OCI-LY7 (cell line): ENCODE measurements around the gene SLC25A20. TPM values are rescaled to one million over a fixed set of nuclear protein-coding genes. Genes with fewer than 3 reads are reported as not detected.

ENCODE experiments used
- BruUV-seq: library from RNA; stranded (reverse); fragments of 400-500 nt; replicated peaks from 2 replicates; lab custom pipeline; 2021; lab: Mats Ljungman, UMichigan
- CTCF ChIA-PET: fragments of 300-600 bp; sonication (Branson Sonifier 250); formaldehyde crosslinking; loops from one replicate; lab custom pipeline; 2022; ENCODE audit warnings: antibody characterized with exemption; ENCODE audit not compliant: unreplicated experiment; lab: Charles Lee
- POLR2A ChIA-PET: fragments of 300-600 bp; sonication (Branson Sonifier 250); formaldehyde crosslinking; loops from one replicate; lab custom pipeline; 2022; ENCODE audit warnings: antibody characterized with exemption; lab: Charles Lee
- DNase-seq: peaks from one replicate; pipeline ENCODE4 v3.0.0-alpha.2; 2015; ENCODE audit warnings: low spot score
- H2AFZ ChIP-seq: fragments of 200-600 bp; sonication (generic), shearing (Covaris generic); 2 replicates; pipeline ENCODE4 v1.6.1; 2014; ENCODE audit warnings: mild to moderate bottlenecking, antibody characterized with exemption, low read length, moderate library complexity
- H3K27ac ChIP-seq: fragments of 200-600 bp; sonication (generic); 2 replicates; pipeline ENCODE4 v1.5.1; 2014; ENCODE audit warnings: mixed run types, low read depth, mild to moderate bottlenecking, moderate library complexity, low read length, inconsistent platforms; ENCODE audit not compliant: poor library complexity, severe bottlenecking
- H3K36me3 ChIP-seq: fragments of 200-600 bp; sonication (generic); 2 replicates; pipeline ENCODE4 v1.6.1; 2014; ENCODE audit warnings: mild to moderate bottlenecking, antibody characterized with exemption, low read length, moderate library complexity, mixed read lengths; ENCODE audit not compliant: insufficient read depth
- H3K4me1 ChIP-seq: fragments of 200-600 bp; sonication (generic); 2 replicates; pipeline ENCODE4 v1.5.1; 2014; ENCODE audit warnings: mild to moderate bottlenecking, low read length; ENCODE audit not compliant: insufficient read depth, poor library complexity, severe bottlenecking
- H3K4me2 ChIP-seq: fragments of 200-600 bp; sonication (generic); 2 replicates; pipeline ENCODE4 v1.6.1; 2014; ENCODE audit warnings: mild to moderate bottlenecking, low read length
- H3K4me3 ChIP-seq: fragments of 200-600 bp; sonication (generic); 2 replicates; pipeline ENCODE4 v1.5.1; 2014; ENCODE audit warnings: mild to moderate bottlenecking, low read depth, low read length; ENCODE audit not compliant: poor library complexity, severe bottlenecking
- H3K79me2 ChIP-seq: fragments of 200-600 bp; sonication (generic); 2 replicates; pipeline ENCODE4 v1.6.1; 2016; ENCODE audit warnings: low read depth, mild to moderate bottlenecking, low read length, moderate library complexity, mixed read lengths; ENCODE audit not compliant: insufficient read depth
- H3K9me2 ChIP-seq: fragments of 200-600 bp; sonication (generic); 2 replicates; pipeline ENCODE4 v1.6.1; 2016; ENCODE audit warnings: mild to moderate bottlenecking, low read length, mixed read lengths; ENCODE audit not compliant: insufficient read depth
- H3K9me3 ChIP-seq: fragments of 200-600 bp; sonication (generic); 2 replicates; pipeline ENCODE4 v1.6.1; 2014; ENCODE audit warnings: mild to moderate bottlenecking, mixed run types, low read length, mixed read lengths
- H4K20me1 ChIP-seq: fragments of 200-600 bp; sonication (generic); 2 replicates; pipeline ENCODE4 v1.6.1; 2014; ENCODE audit warnings: mild to moderate bottlenecking, antibody characterized with exemption, low read length, moderate library complexity, mixed read lengths; ENCODE audit not compliant: insufficient read depth
- EZH2phosphoT487 ChIP-seq: fragments of 200-600 bp; sonication (generic); IDR thresholded peaks from 2 replicates; pipeline ENCODE4 v1.6.1; 2018; ENCODE audit warnings: low read depth, borderline replicate concordance, mild to moderate bottlenecking, mixed run types, antibody characterized with exemption, low read length, moderate library complexity, mixed read lengths
- intact Hi-C: fragments of 100-400 bp; cut with micrococcal nuclease; formaldehyde crosslinking; loops from one replicate; pipeline ENCODE4 v1.10.0; 2022; ENCODE audit not compliant: unreplicated experiment
- total RNA-seq, 2 experiments: library from RNA; depleted of rRNA in 1 of 2; stranded (reverse); fragments of >200 nt in 1 of 2; shearing (Covaris generic) in 1 of 2; gene quantifications; 2 replicates each; pipeline ENCODE4 v1.2.3, GENCODE V29; 2014 to 2022
- TF ChIP-seq, protein P1 (sequence below): fragments of 200-600 bp; sonication (generic); conservative IDR thresholded peaks from 2 replicates; pipeline ENCODE4 v1.5.1; 2014; ENCODE audit warnings: mild to moderate bottlenecking, antibody characterized with exemption, low read length, moderate library complexity, mixed read lengths

Gene SLC25A20
- total RNA-seq, 2 experiments from 2014 or later, result 19.1 to 20.9 TPM

DNA sequence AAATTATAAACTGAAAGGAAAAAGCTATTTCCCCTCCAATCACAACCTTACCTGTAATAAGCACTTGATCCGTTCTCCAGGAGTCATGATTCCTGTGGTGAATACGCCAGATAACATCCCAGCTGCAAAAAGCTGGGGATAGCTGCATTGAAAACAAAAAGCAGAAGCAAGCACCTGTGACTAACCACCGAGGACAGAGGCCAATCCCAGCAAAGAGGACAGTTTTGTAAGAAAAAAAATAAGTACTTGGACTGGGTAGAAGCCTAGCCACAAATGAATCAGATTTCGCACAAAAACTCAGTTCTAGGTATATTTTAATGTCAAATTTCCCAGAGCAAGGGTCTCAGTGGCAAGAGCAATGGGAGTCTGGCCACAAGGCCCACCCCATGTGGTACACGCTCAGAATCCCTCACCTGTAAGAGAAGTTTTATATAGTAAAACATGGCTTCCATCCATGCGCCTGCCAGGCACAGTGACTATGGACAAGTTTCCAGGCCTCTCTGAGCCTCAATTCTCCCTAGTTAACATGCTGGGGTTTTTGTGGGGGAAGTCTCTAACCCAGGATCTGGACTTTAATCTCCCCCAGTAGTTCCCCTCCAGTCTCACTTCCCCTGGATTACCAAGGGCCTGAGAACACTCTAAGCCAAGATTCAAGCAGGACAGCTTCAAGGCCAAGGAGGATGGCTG, 19.2 kb downstream of the SLC25A20 start:
- no peak overlapping the region for H3K27ac ChIP-seq
- intact Hi-C loops, result no loop called here
- no peaks in the 10 kb centered on the region for H3K79me2 ChIP-seq
- ChIA-PET CTCF (no interaction called here), POLR2A (interaction anchor here (0.6 kb wide), 1 partner anchor 210 kb away, joined by 3 read pairs; no protein-coding TSS in a partner anchor)
- BruUV-seq, result no TSS peak
- H3K4me1 ChIP-seq, result no peaks in the 10 kb centered on the region
- H2AFZ ChIP-seq, result no peak overlapping the region
- DNase-seq, result no peak
- H3K4me3 ChIP-seq, result no peak overlapping the region
- no peaks in the 10 kb centered on the region for H3K9me2 ChIP-seq
- no peaks in the 10 kb centered on the region for H4K20me1 ChIP-seq
- TF ChIP-seq, protein P1, sequence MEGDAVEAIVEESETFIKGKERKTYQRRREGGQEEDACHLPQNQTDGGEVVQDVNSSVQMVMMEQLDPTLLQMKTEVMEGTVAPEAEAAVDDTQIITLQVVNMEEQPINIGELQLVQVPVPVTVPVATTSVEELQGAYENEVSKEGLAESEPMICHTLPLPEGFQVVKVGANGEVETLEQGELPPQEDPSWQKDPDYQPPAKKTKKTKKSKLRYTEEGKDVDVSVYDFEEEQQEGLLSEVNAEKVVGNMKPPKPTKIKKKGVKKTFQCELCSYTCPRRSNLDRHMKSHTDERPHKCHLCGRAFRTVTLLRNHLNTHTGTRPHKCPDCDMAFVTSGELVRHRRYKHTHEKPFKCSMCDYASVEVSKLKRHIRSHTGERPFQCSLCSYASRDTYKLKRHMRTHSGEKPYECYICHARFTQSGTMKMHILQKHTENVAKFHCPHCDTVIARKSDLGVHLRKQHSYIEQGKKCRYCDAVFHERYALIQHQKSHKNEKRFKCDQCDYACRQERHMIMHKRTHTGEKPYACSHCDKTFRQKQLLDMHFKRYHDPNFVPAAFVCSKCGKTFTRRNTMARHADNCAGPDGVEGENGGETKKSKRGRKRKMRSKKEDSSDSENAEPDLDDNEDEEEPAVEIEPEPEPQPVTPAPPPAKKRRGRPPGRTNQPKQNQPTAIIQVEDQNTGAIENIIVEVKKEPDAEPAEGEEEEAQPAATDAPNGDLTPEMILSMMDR, result no peak
- no peak for TF ChIP-seq EZH2phosphoT487
- H3K36me3 ChIP-seq, result peaks cover 9% of the 10 kb centered on the region; the same call in 1 of the 2 replicates
- no peak overlapping the region for H3K4me2 ChIP-seq
- no peaks in the 10 kb centered on the region for H3K9me3 ChIP-seq

DNA sequence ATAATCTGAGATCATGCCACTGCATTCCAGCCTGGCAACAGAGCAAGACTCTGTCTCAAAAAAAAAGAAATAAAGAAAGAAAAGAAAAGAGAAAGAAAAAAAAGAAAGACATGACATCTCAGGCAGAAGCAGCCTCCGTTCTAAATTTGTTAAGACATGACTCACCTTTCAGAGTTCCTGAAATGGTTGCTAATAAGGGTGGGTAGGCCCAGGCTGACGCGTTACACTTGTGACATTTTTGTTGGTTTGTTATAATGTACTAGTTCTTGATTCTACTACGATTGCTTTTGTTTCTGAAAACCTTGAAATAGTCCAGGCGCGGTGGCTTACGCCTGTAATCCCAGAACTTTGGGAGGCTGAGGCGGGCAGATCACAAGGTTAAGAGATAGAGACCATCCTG, 21.0 kb downstream of the SLC25A20 start:
- no peak for TF ChIP-seq EZH2phosphoT487
- TF ChIP-seq, protein P1, result no peak
- no peak overlapping the region for H2AFZ ChIP-seq
- H3K4me2 ChIP-seq, result no peak overlapping the region
- CTCF ChIA-PET, result no interaction called here
- H3K9me2 ChIP-seq, result no peaks in the 10 kb centered on the region
- H3K9me3 ChIP-seq, result no peaks in the 10 kb centered on the region
- intact Hi-C loops, result no loop called here
- H3K4me1 ChIP-seq, result no peaks in the 10 kb centered on the region
- no peaks in the 10 kb centered on the region for H4K20me1 ChIP-seq
- H3K79me2 ChIP-seq, result no peaks in the 10 kb centered on the region
- no TSS peak for BruUV-seq
- no peak for DNase-seq
- no peak overlapping the region for H3K27ac ChIP-seq
- POLR2A ChIA-PET, result interaction anchor here (0.7 kb wide), 1 partner anchor 1226 kb away, joined by 3 read pairs; no protein-coding TSS in a partner anchor
- H3K4me3 ChIP-seq, result no peak overlapping the region
- 0 out of 2 replicates have a peak, but pooled peaks cover 3% of the 10 kb centered on the region for H3K36me3 ChIP-seq

DNA sequence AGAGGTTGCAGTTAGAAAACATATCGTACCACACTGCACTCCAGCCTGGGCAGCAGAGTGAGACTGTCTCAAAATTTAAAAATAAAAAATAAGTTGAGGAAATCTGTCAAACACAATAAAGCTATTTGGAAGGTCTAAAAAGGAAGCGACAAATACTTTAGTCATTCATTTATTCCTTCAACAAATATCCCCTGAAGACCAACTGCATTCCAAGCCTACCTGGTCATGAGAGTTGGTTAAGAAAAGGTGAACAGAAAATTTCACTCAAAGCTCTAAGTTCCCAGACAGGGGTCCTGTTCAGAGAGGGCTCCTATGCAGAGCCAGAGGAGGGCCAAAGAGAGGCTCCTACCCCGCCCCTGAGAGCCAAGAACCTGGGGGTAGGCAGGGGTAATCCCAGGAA, 35.6 kb downstream of the SLC25A20 start:
- CTCF ChIA-PET, result no interaction called here
- no peak overlapping the region for H2AFZ ChIP-seq

More for the DNA sequence above, 35.6 kb downstream of the SLC25A20 start:
- no peak overlapping the region for H3K4me3 ChIP-seq
- H3K9me2 ChIP-seq, result no peaks in the 10 kb centered on the region
- H3K27ac ChIP-seq, result no peak overlapping the region
- DNase-seq, result no peak
- TF ChIP-seq, protein P1, result no peak
- TF ChIP-seq EZH2phosphoT487, result no peak
- no peaks in the 10 kb centered on the region for H3K4me1 ChIP-seq
- intact Hi-C loops, result no loop called here
- no peaks in the 10 kb centered on the region; the same call in 1 of the 2 replicates for H3K36me3 ChIP-seq
- no peaks in the 10 kb centered on the region for H3K9me3 ChIP-seq
- no TSS peak for BruUV-seq
- H3K79me2 ChIP-seq, result no peaks in the 10 kb centered on the region
- H3K4me2 ChIP-seq, result no peak overlapping the region
- POLR2A ChIA-PET, result interaction anchor here (0.9 to 1.0 kb wide), 2 partner anchors 31 to 60 kb away, joined by 3 read pairs; no protein-coding TSS in a partner anchor
- no peaks in the 10 kb centered on the region for H4K20me1 ChIP-seq
